ENCODE measurements around the gene SCN4B. TPM values are rescaled to one million over a fixed set of nuclear protein-coding genes. Genes with fewer than 3 reads are reported as not detected.

SCN4B gene
- total and polyA plus RNA-seq, 12 donors = 0.17 to 16.9 (median 4.6) TPM

GRCh38 chr11:118142809-118143208 is 9.8 kb downstream of the SCN4B start:
- Histone ChIP-seq H3K36me3 (replicated peaks in 1 of 2) (no peaks in the 10 kb centered on the region), H3K27me3 (peaks cover 21% of the 10 kb centered on the region), H3K4me3 (no peak overlapping the region), H3K9me3 (replicated peaks in 1 of 3) (no peaks in the 10 kb centered on the region), H3K4me1 (replicated peaks in 1 of 2) (no peaks in the 10 kb centered on the region), H3K27ac (no peak overlapping the region)
- TF ChIP-seq POLR2A (IDR thresholded peaks at IDR 0.05) = no peak
- TF ChIP-seq, protein P1, sequence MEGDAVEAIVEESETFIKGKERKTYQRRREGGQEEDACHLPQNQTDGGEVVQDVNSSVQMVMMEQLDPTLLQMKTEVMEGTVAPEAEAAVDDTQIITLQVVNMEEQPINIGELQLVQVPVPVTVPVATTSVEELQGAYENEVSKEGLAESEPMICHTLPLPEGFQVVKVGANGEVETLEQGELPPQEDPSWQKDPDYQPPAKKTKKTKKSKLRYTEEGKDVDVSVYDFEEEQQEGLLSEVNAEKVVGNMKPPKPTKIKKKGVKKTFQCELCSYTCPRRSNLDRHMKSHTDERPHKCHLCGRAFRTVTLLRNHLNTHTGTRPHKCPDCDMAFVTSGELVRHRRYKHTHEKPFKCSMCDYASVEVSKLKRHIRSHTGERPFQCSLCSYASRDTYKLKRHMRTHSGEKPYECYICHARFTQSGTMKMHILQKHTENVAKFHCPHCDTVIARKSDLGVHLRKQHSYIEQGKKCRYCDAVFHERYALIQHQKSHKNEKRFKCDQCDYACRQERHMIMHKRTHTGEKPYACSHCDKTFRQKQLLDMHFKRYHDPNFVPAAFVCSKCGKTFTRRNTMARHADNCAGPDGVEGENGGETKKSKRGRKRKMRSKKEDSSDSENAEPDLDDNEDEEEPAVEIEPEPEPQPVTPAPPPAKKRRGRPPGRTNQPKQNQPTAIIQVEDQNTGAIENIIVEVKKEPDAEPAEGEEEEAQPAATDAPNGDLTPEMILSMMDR (IDR thresholded peaks at IDR 0.05) = no peak
- peak in 3 of 7 donors; percentile 33 to 62 (median 35) for DNase-seq
- intact Hi-C loops (cut with DNase I) = no loop called here
- 23 to 29% (median 27%) methylated on average over 6 of the region's 6 CpGs for WGBS, 4 donors

GRCh38 chr11:118142081-118142480 is 10.5 kb downstream of the SCN4B start:
- TF ChIP-seq, protein P1 (IDR thresholded peaks at IDR 0.05) = no peak
- no peak for TF ChIP-seq POLR2A (IDR thresholded peaks at IDR 0.05)
- Histone ChIP-seq H3K36me3 (replicated peaks in 1 of 2) (no peaks in the 10 kb centered on the region), H3K4me1 (replicated peaks in 1 of 2) (no peaks in the 10 kb centered on the region), H3K27ac (no peak overlapping the region), H3K4me3 (no peak overlapping the region), H3K9me3 (replicated peaks in 1 of 3) (no peaks in the 10 kb centered on the region), H3K27me3 (peaks cover 21% of the 10 kb centered on the region)
- WGBS, 4 donors = 39 to 57% (median 50%) methylated on average over 2 of the region's 2 CpGs
- DNase-seq = no peak
- intact Hi-C loops (cut with DNase I) = no loop called here

DNA sequence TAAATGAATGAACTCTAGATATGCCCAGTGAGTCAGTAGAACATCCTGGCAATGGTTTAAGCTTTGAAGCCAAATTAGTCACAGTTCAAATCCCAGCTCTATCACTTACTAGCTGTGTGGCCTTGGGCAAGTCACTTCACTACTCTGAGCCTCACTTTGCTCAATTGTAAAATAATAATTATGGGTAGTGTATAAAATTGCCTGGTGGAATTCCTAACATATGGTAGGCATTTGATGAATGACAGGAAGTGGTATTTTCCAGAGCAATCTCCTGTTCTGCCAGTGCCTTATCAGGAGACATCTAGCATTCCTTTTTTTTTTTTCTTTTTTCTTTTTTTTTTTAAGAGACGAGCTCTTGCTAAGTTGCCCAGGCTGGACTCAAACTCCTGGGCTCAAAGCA is 13.0 kb downstream of the SCN4B start:
- Histone ChIP-seq H3K36me3 (replicated peaks in 1 of 2) (no peaks in the 10 kb centered on the region), H3K27ac (no peak overlapping the region), H3K9me3 (replicated peaks in 1 of 3) (no peaks in the 10 kb centered on the region), H3K27me3 (peaks cover 21% of the 10 kb centered on the region), H3K4me1 (replicated peaks in 1 of 2) (no peaks in the 10 kb centered on the region), H3K4me3 (no peak overlapping the region)
- 16 to 40% (median 27%) methylated on average over 1 of the region's 1 CpG for WGBS, 4 donors
- no peak for DNase-seq
- TF ChIP-seq, protein P1 (IDR thresholded peaks at IDR 0.05) = no peak
- no peak for TF ChIP-seq POLR2A (IDR thresholded peaks at IDR 0.05)
- intact Hi-C loops (cut with DNase I) = no loop called here

DNA sequence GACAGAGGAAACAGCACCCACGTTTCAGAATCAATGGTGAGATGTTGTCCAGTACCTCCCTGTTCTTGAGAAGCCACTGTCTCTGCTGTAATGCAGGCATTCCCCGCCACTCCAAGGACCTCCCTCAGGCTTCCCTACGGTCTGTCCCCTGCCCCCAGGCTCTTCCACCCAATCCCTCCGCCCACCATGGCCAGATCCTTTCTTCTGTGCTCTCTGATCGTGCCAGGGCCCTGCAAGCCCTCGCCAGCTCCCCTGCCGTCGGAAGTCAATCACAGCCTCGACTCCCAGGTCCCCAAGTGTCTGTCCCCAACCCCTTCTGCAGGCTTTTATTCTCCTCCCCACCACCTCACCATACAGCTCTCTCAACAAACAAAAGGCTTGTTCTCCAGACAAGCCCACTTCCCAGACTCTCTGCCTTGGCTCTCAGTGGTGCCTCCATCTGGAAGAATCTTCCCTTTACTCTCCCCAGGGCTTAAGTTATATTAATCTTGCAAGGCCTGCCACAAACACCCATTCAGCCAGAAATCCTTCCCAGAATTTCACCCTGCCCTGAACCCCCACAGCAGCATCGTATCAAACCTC is 13.7 kb downstream of the SCN4B start:
- intact Hi-C loops (cut with DNase I) = no loop called here
- no peak for DNase-seq
- Histone ChIP-seq H3K9me3 (replicated peaks in 1 of 3) (no peaks in the 10 kb centered on the region), H3K4me1 (replicated peaks in 1 of 2) (no peaks in the 10 kb centered on the region), H3K36me3 (replicated peaks in 1 of 2) (no peaks in the 10 kb centered on the region), H3K27me3 (peaks cover 19% of the 10 kb centered on the region), H3K4me3 (no peak overlapping the region), H3K27ac (no peak overlapping the region)
- TF ChIP-seq, protein P1 (IDR thresholded peaks at IDR 0.05) = no peak
- no peak for TF ChIP-seq POLR2A (IDR thresholded peaks at IDR 0.05)
- WGBS, 4 donors = 47 to 64% (median 54%) methylated on average over 10 of the region's 10 CpGs
